SU-DHL-6 (cell line): ENCODE results near the gene MLN.

Source experiments
- H2AFZ ChIP-seq: fragments of 200-600 bp; sonication (generic); 2 replicates; pipeline ENCODE4 v1.6.1; 2014; ENCODE audit warnings: low read depth, mild to moderate bottlenecking, moderate library complexity, mixed read lengths, antibody characterized with exemption, low read length; ENCODE audit not compliant: severe bottlenecking
- H3F3A ChIP-seq: fragments of 200-600 bp; shearing (Covaris generic); 2 replicates; pipeline ENCODE4 v1.6.0; 2016; ENCODE audit warnings: antibody characterized with exemption, mild to moderate bottlenecking; ENCODE audit not compliant: insufficient read depth
- H3K27ac ChIP-seq: fragments of 200-600 bp; sonication (generic); 2 replicates; pipeline ENCODE4 v1.5.1; 2016; ENCODE audit warnings: low read depth, mild to moderate bottlenecking, low read length, moderate library complexity, mixed read lengths
- H3K27me3 ChIP-seq: fragments of 200-600 bp; sonication (generic), shearing (Covaris generic); 2 replicates; pipeline ENCODE4 v1.6.0; 2014; ENCODE audit warnings: mild to moderate bottlenecking, low read length
- H3K36me3 ChIP-seq: fragments of 200-600 bp; sonication (generic); 2 replicates; pipeline ENCODE4 v1.6.1; 2014; ENCODE audit warnings: mild to moderate bottlenecking, low read length, mixed read lengths
- H3K4me2 ChIP-seq: fragments of 300-600, 200-600 bp; shearing (Covaris generic), sonication (generic); 2 replicates; pipeline ENCODE4 v1.6.0; 2014; ENCODE audit warnings: low read length, low read depth, mild to moderate bottlenecking; ENCODE audit not compliant: poor library complexity, severe bottlenecking
- H3K4me3 ChIP-seq: fragments of 200-600 bp; sonication (generic); 2 replicates; pipeline ENCODE4 v1.5.1; 2014; ENCODE audit warnings: antibody characterized with exemption, low read length, mild to moderate bottlenecking, mixed read lengths; ENCODE audit not compliant: insufficient read depth, poor library complexity, severe bottlenecking
- H3K79me2 ChIP-seq: fragments of 200-600 bp; sonication (generic); 2 replicates; pipeline ENCODE4 v1.6.1; 2014; ENCODE audit warnings: mild to moderate bottlenecking, low read length, moderate library complexity; ENCODE audit not compliant: insufficient read depth
- H3K9ac ChIP-seq: fragments of 200-600 bp; sonication (generic); 2 replicates; pipeline ENCODE4 v1.7.0; 2014; ENCODE audit warnings: mild to moderate bottlenecking, low read length
- H3K9me2 ChIP-seq: fragments of 200-600 bp; sonication (generic); replicated peaks from 2 replicates; pipeline ENCODE4 v1.6.1; 2014; ENCODE audit warnings: low read length; ENCODE audit not compliant: insufficient read depth
- H3K9me3 ChIP-seq: fragments of 200-600 bp; sonication (generic); 2 replicates; pipeline ENCODE4 v1.6.1; 2014; ENCODE audit warnings: low read length, mixed read lengths; ENCODE audit not compliant: insufficient read depth
- H4K20me1 ChIP-seq: fragments of 200-600 bp; sonication (generic); 2 replicates; pipeline ENCODE4 v1.6.1; 2014; ENCODE audit warnings: low read depth, mild to moderate bottlenecking, antibody characterized with exemption, low read length, moderate library complexity, mixed read lengths
- CTCF ChIP-seq: fragments of 200-600 bp; sonication (generic); IDR thresholded peaks from one replicate; pipeline ENCODE4 v1.5.1; 2017; ENCODE audit warnings: antibody characterized with exemption, mild to moderate bottlenecking, low read length, moderate library complexity; ENCODE audit not compliant: insufficient read depth, poor library complexity, severe bottlenecking
- EZH2phosphoT487 ChIP-seq: fragments of 200-600 bp; sonication (generic), shearing (Covaris generic); conservative IDR thresholded peaks from 2 replicates; pipeline ENCODE4 v1.6.1; 2018; ENCODE audit warnings: mild to moderate bottlenecking, antibody characterized with exemption, low read length, moderate library complexity, mixed read lengths

MLN gene

GRCh38 chr6:33757113-33757512 lies 46.7 kb downstream of the MLN start:
- Histone ChIP-seq H3K27ac (no peak overlapping the region), H4K20me1 (no peaks in the 10 kb centered on the region), H3F3A (no peaks in the 10 kb centered on the region), H3K9me2 (no peaks in the 10 kb centered on the region), H2AFZ (no peak overlapping the region), H3K27me3 (no peaks in the 10 kb centered on the region), H3K9ac (no peak overlapping the region), H3K9me3 (no peaks in the 10 kb centered on the region), H3K4me2 (no peak overlapping the region), H3K36me3 (no peaks in the 10 kb centered on the region), H3K79me2 (no peaks in the 10 kb centered on the region), H3K4me3 (no peak overlapping the region)
- TF ChIP-seq CTCF (no peak), EZH2phosphoT487 (no peak)

GRCh38 chr6:33756211-33756954 lies 47.4 kb downstream of the MLN start:
- no peak overlapping the region for H3K27ac ChIP-seq
- H3F3A ChIP-seq, result no peaks in the 10 kb centered on the region
- H3K9ac ChIP-seq, result no peak overlapping the region
- H3K4me3 ChIP-seq, result no peak overlapping the region
- no peak overlapping the region for H2AFZ ChIP-seq
- H3K79me2 ChIP-seq, result no peaks in the 10 kb centered on the region
- no peak overlapping the region for H3K4me2 ChIP-seq
- H4K20me1 ChIP-seq, result no peaks in the 10 kb centered on the region
- H3K9me2 ChIP-seq, result no peaks in the 10 kb centered on the region
- H3K27me3 ChIP-seq, result no peaks in the 10 kb centered on the region
- no peaks in the 10 kb centered on the region for H3K36me3 ChIP-seq
- no peaks in the 10 kb centered on the region for H3K9me3 ChIP-seq
- no peak for TF ChIP-seq CTCF
- no peak for TF ChIP-seq EZH2phosphoT487

DNA sequence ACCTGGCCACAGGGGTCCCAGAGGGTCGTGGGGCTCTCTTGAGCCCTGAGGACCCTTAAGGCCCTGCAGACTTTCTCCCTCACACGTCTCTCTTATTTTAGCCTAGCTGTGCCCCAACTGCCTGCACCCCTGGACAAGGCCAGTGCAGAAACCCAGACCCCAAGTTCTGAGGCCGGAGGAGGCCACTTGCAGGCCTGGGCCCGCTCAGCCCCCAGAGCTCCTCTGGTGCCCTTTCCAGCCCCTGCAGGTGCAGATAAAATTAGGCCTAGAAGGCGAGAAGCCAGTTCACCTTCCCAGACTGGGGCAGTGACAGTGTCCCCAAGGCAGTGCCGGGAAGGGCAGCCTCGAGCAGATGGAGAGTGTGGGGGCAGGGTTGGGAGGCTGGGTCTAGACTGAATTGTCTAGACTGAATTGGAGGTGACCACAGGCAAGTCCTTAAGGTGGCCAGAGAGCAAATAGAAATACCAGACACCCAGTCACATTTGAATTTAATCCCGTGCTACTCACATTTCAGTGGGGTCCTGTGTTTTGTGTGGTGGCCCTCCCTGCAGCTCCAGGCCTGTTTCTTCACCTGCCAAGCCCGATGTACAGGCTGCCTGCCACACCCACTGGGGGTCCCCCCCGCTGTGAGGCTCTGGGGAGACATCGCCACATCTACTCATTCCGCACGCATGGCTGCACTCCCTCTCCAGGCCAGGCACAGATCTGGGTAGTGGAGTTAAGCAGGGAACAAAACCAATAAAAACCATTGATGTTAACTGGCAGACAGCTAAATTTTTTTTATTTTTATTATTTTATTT lies 48.5 kb downstream of the MLN start:
- Histone ChIP-seq H3K27me3 (no peaks in the 10 kb centered on the region), H3K9me3 (no peaks in the 10 kb centered on the region), H3K36me3 (no peaks in the 10 kb centered on the region), H3K9me2 (no peaks in the 10 kb centered on the region), H3K79me2 (no peaks in the 10 kb centered on the region), H2AFZ (no peak overlapping the region), H3F3A (no peaks in the 10 kb centered on the region), H4K20me1 (no peaks in the 10 kb centered on the region; the same call in 1 of the 2 replicates), H3K27ac (no peak overlapping the region), H3K4me2 (no peak overlapping the region), H3K4me3 (no peak overlapping the region), H3K9ac (no peak overlapping the region)
- TF ChIP-seq EZH2phosphoT487 (no peak), CTCF (no peak)
